ENCODE data around the gene RPGRIP1. TPM values are rescaled to one million over a fixed set of nuclear protein-coding genes. Genes with fewer than 3 reads are reported as not detected.

The RPGRIP1 gene
- total RNA-seq, 1 donor from 2014 or later, result 0.30 TPM

DNA sequence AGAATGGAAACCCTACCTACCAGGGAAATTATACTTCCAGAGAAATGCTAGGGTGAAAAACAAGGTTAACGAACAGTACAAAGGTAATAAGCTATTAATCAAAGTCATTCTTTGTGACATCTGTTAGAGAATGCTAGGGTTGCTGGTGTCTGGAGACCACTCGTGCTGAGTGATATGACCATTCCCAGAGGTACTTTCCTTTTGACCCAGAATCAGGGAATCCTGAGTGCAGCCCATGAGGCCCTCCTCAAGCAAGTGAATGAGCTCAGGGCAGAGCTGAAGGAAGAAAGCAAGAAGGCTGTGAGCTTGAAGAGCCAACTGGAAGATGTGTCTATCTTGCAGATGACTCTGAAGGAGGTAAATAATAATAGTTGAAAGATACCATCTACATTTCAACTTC is 31.7 kb downstream of the RPGRIP1 start:
- intact Hi-C loops (cut with micrococcal nuclease), result no loop called here
- H3K4me3 ChIP-seq, result no peak overlapping the region
- H3K27me3 ChIP-seq (ENCODE audit: low read depth), result no peaks in the 10 kb centered on the region
- no peak overlapping the region for H3K27ac ChIP-seq (replicated peaks)
- no peaks in the 10 kb centered on the region for H3K36me3 ChIP-seq
- H3K9me3 ChIP-seq (replicated peaks), result no peaks in the 10 kb centered on the region
- TF ChIP-seq, protein P1, sequence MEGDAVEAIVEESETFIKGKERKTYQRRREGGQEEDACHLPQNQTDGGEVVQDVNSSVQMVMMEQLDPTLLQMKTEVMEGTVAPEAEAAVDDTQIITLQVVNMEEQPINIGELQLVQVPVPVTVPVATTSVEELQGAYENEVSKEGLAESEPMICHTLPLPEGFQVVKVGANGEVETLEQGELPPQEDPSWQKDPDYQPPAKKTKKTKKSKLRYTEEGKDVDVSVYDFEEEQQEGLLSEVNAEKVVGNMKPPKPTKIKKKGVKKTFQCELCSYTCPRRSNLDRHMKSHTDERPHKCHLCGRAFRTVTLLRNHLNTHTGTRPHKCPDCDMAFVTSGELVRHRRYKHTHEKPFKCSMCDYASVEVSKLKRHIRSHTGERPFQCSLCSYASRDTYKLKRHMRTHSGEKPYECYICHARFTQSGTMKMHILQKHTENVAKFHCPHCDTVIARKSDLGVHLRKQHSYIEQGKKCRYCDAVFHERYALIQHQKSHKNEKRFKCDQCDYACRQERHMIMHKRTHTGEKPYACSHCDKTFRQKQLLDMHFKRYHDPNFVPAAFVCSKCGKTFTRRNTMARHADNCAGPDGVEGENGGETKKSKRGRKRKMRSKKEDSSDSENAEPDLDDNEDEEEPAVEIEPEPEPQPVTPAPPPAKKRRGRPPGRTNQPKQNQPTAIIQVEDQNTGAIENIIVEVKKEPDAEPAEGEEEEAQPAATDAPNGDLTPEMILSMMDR (IDR thresholded peaks at IDR 0.05; ENCODE audit: borderline replicate concordance), result no peak
- H3K4me1 ChIP-seq, result peaks cover 17% of the 10 kb centered on the region
- no peak for DNase-seq

DNA sequence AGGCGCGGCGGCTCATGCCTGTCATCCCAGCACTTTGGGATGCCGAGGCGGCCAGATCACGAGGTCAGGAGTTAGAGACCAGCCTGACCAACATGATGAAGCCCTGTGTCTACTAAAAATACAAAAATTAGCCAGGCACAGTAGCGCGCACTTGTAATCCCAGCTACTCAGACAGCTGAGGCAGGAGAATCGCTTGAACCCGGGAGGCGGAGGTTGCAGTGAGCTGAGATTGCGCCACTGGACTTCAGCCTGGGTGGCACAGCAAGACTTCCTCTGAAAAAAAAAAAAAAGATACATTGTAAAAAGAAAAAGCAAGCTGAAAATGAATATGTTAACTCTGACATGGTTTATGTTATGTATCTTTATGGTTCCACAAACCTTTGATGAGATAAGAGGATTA is 33.6 kb downstream of the RPGRIP1 start:
- TF ChIP-seq, protein P1 (IDR thresholded peaks at IDR 0.05; ENCODE audit: borderline replicate concordance), result no peak
- no peak for DNase-seq
- peaks cover 7% of the 10 kb centered on the region for H3K4me1 ChIP-seq
- H3K9me3 ChIP-seq (replicated peaks), result no peaks in the 10 kb centered on the region
- H3K4me3 ChIP-seq, result no peak overlapping the region
- H3K27me3 ChIP-seq (ENCODE audit: low read depth), result no peaks in the 10 kb centered on the region
- no peaks in the 10 kb centered on the region for H3K36me3 ChIP-seq
- intact Hi-C loops (cut with micrococcal nuclease), result no loop called here
- no peak overlapping the region for H3K27ac ChIP-seq (replicated peaks)

DNA sequence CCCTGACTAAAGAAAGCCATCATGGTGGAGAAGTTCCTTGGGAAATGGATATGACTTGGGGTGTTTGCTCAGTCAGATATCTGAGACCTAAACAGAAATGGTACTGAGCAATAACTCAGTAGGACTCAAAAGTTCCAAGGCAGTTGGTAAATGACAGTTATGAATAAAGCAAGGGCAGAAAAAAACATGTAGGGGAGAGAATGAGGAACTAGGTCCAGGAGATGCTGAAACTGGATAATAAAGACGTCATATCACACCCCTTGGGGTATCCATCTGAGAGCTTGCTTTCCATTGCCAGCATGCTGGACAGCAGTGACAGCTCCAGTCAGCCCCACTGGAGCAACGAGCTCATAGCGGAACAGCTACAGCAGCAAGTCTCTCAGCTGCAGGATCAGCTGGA is 37.5 kb downstream of the RPGRIP1 start:
- TF ChIP-seq, protein P1 (IDR thresholded peaks at IDR 0.05; ENCODE audit: borderline replicate concordance), result no peak

DNA sequence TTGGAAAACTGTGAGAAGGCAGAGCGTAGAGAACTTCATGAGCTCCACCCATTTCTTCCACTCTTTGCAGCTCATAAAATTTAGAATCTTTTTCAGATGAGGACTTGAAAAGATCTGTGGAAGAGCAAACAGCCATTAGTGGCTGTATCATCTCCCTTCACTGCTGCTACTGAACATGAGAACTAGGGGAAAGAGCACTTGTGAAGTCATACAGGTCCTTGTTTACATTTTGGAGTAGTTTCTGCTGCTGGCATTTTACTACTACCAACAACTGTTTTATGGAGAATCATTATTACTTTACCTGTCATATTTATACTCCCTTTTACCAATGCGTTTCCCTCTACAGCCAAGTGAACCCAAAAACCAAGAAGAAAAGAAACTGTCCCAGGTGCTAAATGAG is 41.0 kb downstream of the RPGRIP1 start:
- DNase-seq, result no peak
- intact Hi-C loops (cut with micrococcal nuclease), result no loop called here
- Histone ChIP-seq H3K36me3 (no peaks in the 10 kb centered on the region), H3K4me3 (no peak overlapping the region), H3K27me3 (ENCODE audit: low read depth) (no peaks in the 10 kb centered on the region), H3K9me3 (replicated peaks) (no peaks in the 10 kb centered on the region), H3K27ac (replicated peaks) (no peak overlapping the region), H3K4me1 (no peaks in the 10 kb centered on the region)
- TF ChIP-seq, protein P1 (IDR thresholded peaks at IDR 0.05; ENCODE audit: borderline replicate concordance), result no peak

More for the DNA sequence above, 37.5 kb downstream of the RPGRIP1 start:
- H3K4me1 ChIP-seq, result no peaks in the 10 kb centered on the region
- no peak for DNase-seq
- H3K27me3 ChIP-seq (ENCODE audit: low read depth), result no peaks in the 10 kb centered on the region
- no peak overlapping the region for H3K27ac ChIP-seq (replicated peaks)
- no peak overlapping the region for H3K4me3 ChIP-seq
- H3K9me3 ChIP-seq (replicated peaks), result no peaks in the 10 kb centered on the region
- no peaks in the 10 kb centered on the region for H3K36me3 ChIP-seq
- intact Hi-C loops (cut with micrococcal nuclease), result no loop called here

DNA sequence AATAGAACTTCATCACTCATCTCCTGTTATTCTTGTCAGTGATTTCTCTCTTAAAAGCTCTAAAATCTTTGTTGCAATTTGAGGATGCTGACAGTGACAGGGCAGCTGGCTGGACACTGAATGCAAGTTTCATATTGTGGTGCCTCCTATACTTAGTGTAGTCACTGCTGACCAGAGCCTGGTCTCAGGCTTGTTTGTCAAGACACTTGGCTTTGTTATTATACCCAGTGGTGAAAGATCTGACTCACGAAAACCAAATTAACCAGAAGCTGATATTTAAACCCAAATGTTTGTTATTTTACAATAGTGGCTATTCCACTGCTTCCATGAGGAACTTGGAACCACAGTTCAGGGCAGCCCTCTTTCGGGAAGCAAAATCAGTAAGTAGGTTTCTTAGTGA is 42.8 kb downstream of the RPGRIP1 start:
- H3K4me1 ChIP-seq, result no peaks in the 10 kb centered on the region
- H3K36me3 ChIP-seq, result no peaks in the 10 kb centered on the region
- H3K27ac ChIP-seq (replicated peaks), result no peak overlapping the region
- no peak for DNase-seq
- no peaks in the 10 kb centered on the region for H3K27me3 ChIP-seq (ENCODE audit: low read depth)
- intact Hi-C loops (cut with micrococcal nuclease), result no loop called here
- TF ChIP-seq, protein P1 (IDR thresholded peaks at IDR 0.05; ENCODE audit: borderline replicate concordance), result no peak
- H3K9me3 ChIP-seq (replicated peaks), result no peaks in the 10 kb centered on the region
- H3K4me3 ChIP-seq, result no peak overlapping the region

DNA sequence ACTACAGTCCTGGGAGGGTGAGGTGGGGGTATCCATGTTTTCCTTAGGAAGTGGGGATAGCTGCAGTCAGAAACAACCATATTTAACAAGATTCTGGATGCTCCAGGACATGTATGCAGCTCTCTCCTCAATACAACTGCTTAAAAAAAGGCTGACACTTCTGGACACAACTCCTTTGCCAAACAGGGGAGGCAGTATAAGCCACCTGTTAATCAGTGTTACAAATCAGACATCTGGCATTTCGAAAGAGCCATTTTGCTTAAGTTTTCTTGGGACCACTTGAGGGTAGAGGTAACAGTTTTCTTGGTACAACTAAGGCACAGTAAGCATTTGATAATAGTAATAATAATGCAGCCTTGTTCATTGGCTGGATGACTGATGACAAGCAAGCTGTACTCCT is 47.1 kb downstream of the RPGRIP1 start:
- H3K27ac ChIP-seq (replicated peaks), result no peak overlapping the region

More for the DNA sequence above, 47.1 kb downstream of the RPGRIP1 start:
- H3K9me3 ChIP-seq (replicated peaks), result no peaks in the 10 kb centered on the region
- no peaks in the 10 kb centered on the region for H3K27me3 ChIP-seq (ENCODE audit: low read depth)
- H3K36me3 ChIP-seq, result no peaks in the 10 kb centered on the region
- TF ChIP-seq, protein P1 (IDR thresholded peaks at IDR 0.05; ENCODE audit: borderline replicate concordance), result no peak
- DNase-seq, result no peak
- H3K4me1 ChIP-seq, result no peaks in the 10 kb centered on the region
- no peak overlapping the region for H3K4me3 ChIP-seq
- intact Hi-C loops (cut with micrococcal nuclease), result no loop called here
